Small intestine (tissue), 7 donors: ENCODE measurements around the gene COL11A1. TPM values are rescaled to one million over a fixed set of nuclear protein-coding genes. Genes with fewer than 3 reads are reported as not detected.
A peak's percentile ranks its signal among the peaks of the same experiment; 100 is the strongest.

Source experiments
- DNase-seq, 2 donors: peaks; one replicate each; pipeline versions ENCODE4 v3.0.0 to v3.0.0-alpha.2; 2013
- FAIRE-seq: peaks from 2 replicates; lab custom pipeline; 2012; peaks lifted over from hg19 to GRCh38; lab: Jason Lieb, UNC
- H3K27ac ChIP-seq, 3 donors: one replicate each; pipeline ENCODE4 v1.5.1; 2013; ENCODE audit warnings: low read length in 2 of 3, mild to moderate bottlenecking in 2 of 3, control low read depth in 1 of 3, inconsistent platforms in 1 of 3, low read depth in 1 of 3, moderate library complexity in 1 of 3
- H3K27me3 ChIP-seq, 3 donors: one replicate each; pipeline ENCODE4 v1.6.1; 2013; ENCODE audit warnings: low read length in 3 of 3, inconsistent platforms in 1 of 3; ENCODE audit not compliant: control insufficient read depth in 3 of 3, insufficient read depth in 3 of 3
- H3K36me3 ChIP-seq, 3 donors: one replicate each; pipeline ENCODE4 v1.6.1; 2013; ENCODE audit warnings: low read length in 3 of 3, inconsistent platforms in 1 of 3, low read depth in 1 of 3, mild to moderate bottlenecking in 1 of 3, moderate library complexity in 1 of 3; ENCODE audit not compliant: control insufficient read depth in 3 of 3, insufficient read depth in 2 of 3
- H3K4me1 ChIP-seq, 3 donors: one replicate each; pipeline ENCODE4 v1.6.1; 2013; ENCODE audit warnings: low read length in 2 of 3, inconsistent platforms in 1 of 3, low read depth in 1 of 3, mild to moderate bottlenecking in 1 of 3, moderate library complexity in 1 of 3; ENCODE audit not compliant: control insufficient read depth in 3 of 3, insufficient read depth in 2 of 3
- H3K4me3 ChIP-seq, 3 donors: one replicate each; pipeline ENCODE4 v1.5.1; 2013; ENCODE audit warnings: low read length in 3 of 3, control low read depth in 1 of 3, inconsistent platforms in 1 of 3, low read depth in 1 of 3, mild to moderate bottlenecking in 1 of 3, moderate library complexity in 1 of 3
- H3K9me3 ChIP-seq, 2 donors: one replicate each; pipeline ENCODE4 v1.6.1; 2013; ENCODE audit warnings: low read depth in 1 of 2, low read length in 1 of 2; ENCODE audit not compliant: control insufficient read depth in 2 of 2, insufficient read depth in 1 of 2
- WGBS, 3 donors: extraction: QIAGEN DNeasy Blood & Tissue Kit; methylation state at CpG; one replicate each; pipeline ENCODE4 v1.1.7; 2013; 5-methylcytosine and 5-hydroxymethylcytosine counted together
- polyA plus RNA-seq, 4 donors: library from polyadenylated mRNA; stranded (reverse) in 3 of 4; unstranded in 1 of 4; fragments of 200-250 nt in 3 of 4; fragments of 120-200 nt in 1 of 4; gene quantifications; one replicate each; pipeline versions ENCODE4 v1.2.1 to v1.2.3, GENCODE V29; 2013
- donor health status: healthy with polysubstance abuse.
- donor health status: control.
- donor health status: control.
- donor health status: Bipolar disorder and iron deficiency.
- donor health status: healthy.

The COL11A1 gene
- polyA plus RNA-seq, 4 donors = 0.03 to 2.6 TPM; not detected in 2

GRCh38 chr1:102853701-102854187 is 254.6 kb downstream of the COL11A1 start:
- DNase-seq = no peak

GRCh38 chr1:102853136-102853535 is 255.2 kb downstream of the COL11A1 start:
- no peak overlapping the region for H3K4me3 ChIP-seq
- FAIRE-seq (no peak), DNase-seq (no peak)

More at GRCh38 chr1:102853701-102854187, 254.6 kb downstream of the COL11A1 start:
- H3K4me1 ChIP-seq = peaks cover 0 to 6% (median 0%) of the 10 kb centered on the region in 3 donors
- FAIRE-seq = no peak
- WGBS, 3 donors = 85 to 93% (median 92%) methylated on average over 33 to 50 of the region's 50 CpGs
- H3K4me3 ChIP-seq = no peak overlapping the region
- H3K27ac ChIP-seq = no peak overlapping the region
- no peaks in the 10 kb centered on the region for H3K36me3 ChIP-seq
- no peaks in the 10 kb centered on the region for H3K27me3 ChIP-seq
- H3K9me3 ChIP-seq = peaks cover 3 to 4% of the 10 kb centered on the region in 2 donors

GRCh38 chr1:102852613-102853012 is 255.7 kb downstream of the COL11A1 start:
- H3K27ac ChIP-seq = no peak overlapping the region

More at GRCh38 chr1:102853136-102853535, 255.2 kb downstream of the COL11A1 start:
- Histone ChIP-seq H3K27ac (no peak overlapping the region), H3K9me3 (peaks cover 3 to 4% of the 10 kb centered on the region in 2 donors), H3K4me1 (no peaks in the 10 kb centered on the region), H3K36me3 (no peaks in the 10 kb centered on the region), H3K27me3 (no peaks in the 10 kb centered on the region)

GRCh38 chr1:102851616-102852015 is 256.7 kb downstream of the COL11A1 start:
- no peak for FAIRE-seq
- no peaks in the 10 kb centered on the region for H3K4me1 ChIP-seq
- WGBS, 3 donors = 81 to 91% (median 86%) methylated on average over 3 of the region's 3 CpGs
- no peak overlapping the region for H3K27ac ChIP-seq
- no peak for DNase-seq
- H3K27me3 ChIP-seq = no peaks in the 10 kb centered on the region
- H3K36me3 ChIP-seq = no peaks in the 10 kb centered on the region
- no peak overlapping the region for H3K4me3 ChIP-seq
- peaks cover 3 to 4% of the 10 kb centered on the region in 2 donors for H3K9me3 ChIP-seq

More at GRCh38 chr1:102852613-102853012, 255.7 kb downstream of the COL11A1 start:
- Histone ChIP-seq H3K36me3 (no peaks in the 10 kb centered on the region), H3K9me3 (peaks cover 3 to 4% of the 10 kb centered on the region in 2 donors), H3K27me3 (no peaks in the 10 kb centered on the region), H3K4me3 (no peak overlapping the region), H3K4me1 (no peaks in the 10 kb centered on the region)
- FAIRE-seq (no peak), DNase-seq (no peak)
- WGBS, 3 donors = 52 to 60% (median 58%) methylated on average over 2 of the region's 2 CpGs

GRCh38 chr1:102842606-102843005 is 265.7 kb downstream of the COL11A1 start:
- no peak overlapping the region for H3K4me3 ChIP-seq
- no peak overlapping the region for H3K27ac ChIP-seq
- H3K9me3 ChIP-seq = no peaks in the 10 kb centered on the region
- no peaks in the 10 kb centered on the region for H3K27me3 ChIP-seq
- 45 to 54% (median 53%) methylated on average over 3 of the region's 3 CpGs for WGBS, 3 donors
- no peaks in the 10 kb centered on the region for H3K36me3 ChIP-seq
- DNase-seq (no peak), FAIRE-seq (no peak)
- H3K4me1 ChIP-seq = no peaks in the 10 kb centered on the region

- no peaks in the 10 kb centered on the region for H3K9me3 ChIP-seq
- FAIRE-seq (no peak), DNase-seq (no peak)
- no peaks in the 10 kb centered on the region for H3K4me1 ChIP-seq
- H3K4me3 ChIP-seq = no peak overlapping the region
- 70 to 83% (median 74%) methylated on average over 5 of the region's 5 CpGs for WGBS, 3 donors
- H3K27me3 ChIP-seq = no peaks in the 10 kb centered on the region
- no peak overlapping the region for H3K27ac ChIP-seq
- H3K36me3 ChIP-seq = no peaks in the 10 kb centered on the region
These were observed 267.6 kb downstream of the COL11A1 start for GRCh38 chr1:102840741-102841140.

GRCh38 chr1:102838016-102838415 is 270.3 kb downstream of the COL11A1 start:
- Histone ChIP-seq H3K27ac (no peak overlapping the region), H3K27me3 (no peaks in the 10 kb centered on the region), H3K9me3 (no peaks in the 10 kb centered on the region), H3K4me1 (no peaks in the 10 kb centered on the region), H3K36me3 (no peaks in the 10 kb centered on the region), H3K4me3 (no peak overlapping the region)
- FAIRE-seq (no peak), DNase-seq (no peak)
- 48 to 72% (median 56%) methylated on average over 4 of the region's 4 CpGs for WGBS, 3 donors

- peak in 1 of 2 donors; percentile 24 for DNase-seq
- no peaks in the 10 kb centered on the region for H3K27me3 ChIP-seq
- 21 to 47% (median 32%) methylated on average over 1 of the region's 1 CpG for WGBS, 3 donors
- H3K27ac ChIP-seq = no peak overlapping the region
- no peaks in the 10 kb centered on the region for H3K4me1 ChIP-seq
- H3K9me3 ChIP-seq = no peaks in the 10 kb centered on the region
- no peak for FAIRE-seq
- H3K36me3 ChIP-seq = no peaks in the 10 kb centered on the region
- H3K4me3 ChIP-seq = no peak overlapping the region
These were observed 270.8 kb downstream of the COL11A1 start for GRCh38 chr1:102837551-102837950.

- no peaks in the 10 kb centered on the region for H3K9me3 ChIP-seq
- H3K27me3 ChIP-seq = no peaks in the 10 kb centered on the region
- 15 to 36% (median 22%) methylated on average over 2 of the region's 2 CpGs for WGBS, 3 donors
- DNase-seq (no peak), FAIRE-seq (no peak)
- no peaks in the 10 kb centered on the region for H3K36me3 ChIP-seq
- no peaks in the 10 kb centered on the region for H3K4me1 ChIP-seq
- no peak overlapping the region for H3K27ac ChIP-seq
- no peak overlapping the region for H3K4me3 ChIP-seq
These were observed 271.3 kb downstream of the COL11A1 start for GRCh38 chr1:102836991-102837390.
